GM21619 (cell line): Measurements from ENCODE around the gene FBXW5.

Source experiments
- ATAC-seq: cut with Tn5 transposase; IDR thresholded peaks from one replicate; pipeline ENCODE4 v1.9.1; 2021; ENCODE audit not compliant: unreplicated experiment

The FBXW5 gene

GRCh38 chr9:136944519-136945332 lies at the start of gene FBXW5, which contains the start of gene C8G:
Gene FBXW5 (minus strand): TSS chr9:136944738. CDS start chr9:136944083, 655 bp downstream.
Gene C8G (plus strand): TSS chr9:136945243. CDS start chr9:136945321, 78 bp downstream.
- peak; percentile 59 for ATAC-seq

DNA sequence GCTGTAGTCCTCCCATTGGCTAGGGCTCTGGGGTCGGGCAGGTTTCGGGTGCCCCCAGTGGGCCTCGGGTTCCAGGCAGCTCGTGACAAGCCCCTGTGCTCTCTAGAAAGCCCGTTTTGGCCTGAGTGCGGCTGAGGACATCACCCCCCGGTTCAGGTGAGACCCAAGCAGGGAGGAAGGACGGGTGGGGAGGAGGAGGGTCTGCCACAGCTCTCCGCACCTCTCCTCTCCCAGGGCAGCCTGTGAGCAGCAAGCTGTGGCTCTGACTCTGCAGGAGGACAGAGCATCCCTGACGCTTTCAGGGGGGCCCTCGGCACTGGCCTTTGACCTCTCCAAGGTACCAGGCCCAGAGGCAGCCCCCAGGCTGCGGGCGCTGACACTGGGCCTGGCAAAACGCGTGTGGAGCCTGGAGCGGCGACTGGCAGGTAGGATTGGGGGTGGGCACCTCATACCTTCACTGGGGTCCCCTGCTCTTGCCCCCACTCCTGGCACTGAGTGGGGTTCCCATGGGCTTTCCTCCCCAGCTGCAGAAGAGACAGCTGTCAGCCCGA lies 48.4 kb upstream of the FBXW5 start:
- no peak for ATAC-seq

- ATAC-seq: peak; percentile 77
Observed at GRCh38 chr9:136991993-136992818, 47.7 kb upstream of the FBXW5 start, which contains the start of gene PAXX. Gene PAXX (plus strand): TSS chr9:136992422. CDS start chr9:136992444, 22 bp downstream.

DNA sequence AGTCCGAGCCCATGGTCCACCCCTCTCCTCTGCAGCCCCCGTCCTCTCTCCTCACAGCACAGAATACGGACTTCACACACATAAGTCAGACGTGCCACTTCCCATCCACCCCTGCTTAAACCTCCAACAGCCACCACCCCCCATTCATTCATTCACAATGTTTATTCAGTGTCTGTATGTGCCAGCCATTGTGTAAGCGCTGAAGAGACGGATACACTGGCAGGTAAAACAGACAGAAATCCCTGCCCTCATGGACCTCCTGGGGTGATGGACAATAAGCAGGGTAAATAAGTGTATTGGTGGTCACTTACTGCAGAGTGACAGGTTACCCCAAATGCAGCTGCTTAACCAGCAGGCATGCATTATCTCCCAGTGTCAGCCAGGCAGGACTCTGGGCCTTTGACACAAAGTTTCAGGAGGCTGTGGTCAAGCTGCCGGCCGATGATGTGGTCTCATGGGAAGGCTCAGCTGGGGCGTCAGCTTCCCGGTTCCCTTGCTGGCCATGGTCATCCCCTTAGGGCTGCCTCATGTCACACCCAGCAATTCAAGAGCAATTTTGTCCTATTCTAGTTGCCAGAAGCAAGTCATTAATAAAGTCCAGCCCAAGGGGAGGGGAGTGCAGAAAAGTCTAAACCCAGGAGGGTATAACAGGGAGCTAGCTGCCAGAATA lies 45.8 kb upstream of the FBXW5 start:
- no peak for ATAC-seq

- no peak for ATAC-seq
Observed at GRCh38 chr9:136988872-136989271, 44.3 kb upstream of the FBXW5 start.

DNA sequence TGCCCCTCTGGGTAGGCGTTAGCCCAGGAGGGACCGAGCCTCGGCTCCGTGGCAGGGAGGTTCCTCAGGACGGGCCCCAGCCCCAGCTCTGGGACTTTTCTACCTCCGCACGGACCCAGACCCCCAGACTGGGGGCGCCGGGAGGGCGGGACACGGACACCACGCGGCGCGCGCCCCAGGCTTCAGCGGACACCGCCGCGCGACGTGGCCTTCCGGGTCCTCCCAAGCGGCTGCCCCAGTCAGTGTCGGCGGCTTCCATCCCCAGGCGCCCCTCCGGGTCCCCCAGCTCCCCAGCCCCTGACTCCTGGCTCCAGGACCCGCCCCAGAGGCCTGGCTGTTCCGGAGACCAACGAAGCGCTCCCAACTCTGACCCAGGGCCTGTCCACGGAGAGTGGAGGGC lies 41.3 kb upstream of the FBXW5 start:
- ATAC-seq: no peak

GRCh38 chr9:136985027-136985602 lies 40.6 kb upstream of the FBXW5 start:
- ATAC-seq: no peak

DNA sequence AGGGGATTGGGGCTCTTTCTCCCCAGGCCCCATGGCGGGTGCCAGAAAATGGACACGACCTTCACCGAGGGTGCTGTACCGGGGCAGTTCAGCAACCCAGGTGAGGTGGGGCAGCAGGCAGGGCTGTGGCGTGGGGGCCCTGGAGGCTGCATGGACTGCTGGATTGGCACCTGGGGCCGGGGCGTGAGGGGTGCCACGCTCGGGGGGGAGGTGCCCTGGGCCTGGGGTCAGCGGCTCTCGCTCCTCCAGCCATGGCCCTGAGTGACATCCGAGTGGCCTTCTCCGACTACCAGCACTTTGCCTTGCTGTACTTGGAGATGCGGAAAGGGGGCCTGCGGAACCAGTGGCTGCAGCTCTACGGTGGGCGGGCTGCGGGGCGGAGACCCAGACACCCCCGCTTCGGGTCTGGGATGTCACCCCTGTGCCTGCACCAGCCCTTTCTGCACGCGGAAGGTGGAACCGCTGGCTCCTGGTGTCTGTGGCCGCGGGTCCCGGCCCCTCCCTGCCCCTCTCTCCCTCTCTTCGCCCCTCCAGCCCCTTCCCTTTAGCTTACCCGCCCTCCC lies 40.0 kb upstream of the FBXW5 start:
- no peak for ATAC-seq

DNA sequence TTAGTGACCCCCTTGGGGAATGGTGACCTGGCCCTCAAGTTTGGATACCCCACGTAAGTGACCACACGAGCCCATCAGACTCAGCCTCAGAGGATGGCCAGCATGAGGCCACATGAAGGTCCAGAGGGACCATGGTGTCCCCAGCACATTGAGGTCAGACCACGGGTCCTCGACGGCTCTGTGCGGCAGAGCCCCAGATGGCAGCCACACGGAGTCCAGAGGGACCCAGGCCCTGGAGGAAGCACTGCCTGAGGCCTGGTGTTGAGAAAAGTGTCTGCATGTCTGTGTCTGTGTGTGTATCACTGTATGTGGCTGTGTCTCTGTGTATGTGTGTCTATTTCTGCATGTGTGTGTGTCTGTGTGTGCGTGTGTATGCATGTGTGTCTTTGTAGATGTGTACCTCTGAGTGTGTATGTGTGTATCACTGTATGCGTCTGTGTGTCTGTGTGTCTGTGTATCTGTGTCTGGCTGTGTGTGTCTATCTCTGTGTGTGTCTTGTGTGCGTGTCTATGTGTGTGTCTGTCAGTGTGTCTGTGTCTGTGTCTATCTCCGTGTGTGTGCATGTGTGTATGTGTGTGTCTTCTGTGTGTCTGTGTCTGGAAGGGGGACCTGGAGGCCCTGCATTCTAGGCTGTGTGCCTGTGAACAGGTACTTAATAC lies 39.2 kb upstream of the FBXW5 start:
- ATAC-seq: no peak

GRCh38 chr9:136983167-136983566 lies 38.6 kb upstream of the FBXW5 start:
- no peak for ATAC-seq

GRCh38 chr9:136982232-136983051 lies 37.9 kb upstream of the FBXW5 start, which contains the start of gene LCNL1:
Gene LCNL1 (plus strand): TSS chr9:136982993. CDS start chr9:136983587, 594 bp downstream.
- ATAC-seq: no peak

DNA sequence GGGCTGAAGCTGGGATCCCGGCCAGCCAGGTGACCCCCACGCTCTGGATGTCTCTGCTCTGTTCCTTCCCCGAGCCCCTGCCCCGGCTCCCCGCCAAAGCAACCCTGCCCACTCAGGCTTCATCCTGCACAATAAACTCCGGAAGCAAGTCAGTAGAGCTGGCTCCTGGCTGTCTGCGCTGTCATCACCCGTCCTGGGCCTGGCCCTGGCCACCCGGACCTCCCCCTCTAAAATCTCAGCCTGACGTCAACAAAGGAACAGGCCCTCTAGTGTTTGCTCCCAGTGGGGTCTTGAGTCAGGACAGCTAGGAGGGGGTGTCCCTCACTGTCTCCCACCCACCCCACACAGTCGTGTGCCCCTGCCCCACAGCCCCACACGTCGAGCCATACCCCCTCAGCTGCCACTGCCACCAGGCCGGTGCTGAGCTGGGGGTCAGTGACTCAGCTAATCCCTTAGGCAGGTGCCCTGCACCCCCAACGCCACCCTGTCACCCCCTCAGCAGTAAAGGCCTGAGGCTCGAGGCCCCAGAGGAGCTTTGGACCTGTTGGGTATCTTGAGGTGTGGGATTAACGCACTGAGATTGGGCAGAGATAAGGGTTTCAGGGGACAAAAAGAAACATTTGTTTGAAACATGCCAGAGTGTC lies 37.2 kb upstream of the FBXW5 start:
- ATAC-seq: no peak

DNA sequence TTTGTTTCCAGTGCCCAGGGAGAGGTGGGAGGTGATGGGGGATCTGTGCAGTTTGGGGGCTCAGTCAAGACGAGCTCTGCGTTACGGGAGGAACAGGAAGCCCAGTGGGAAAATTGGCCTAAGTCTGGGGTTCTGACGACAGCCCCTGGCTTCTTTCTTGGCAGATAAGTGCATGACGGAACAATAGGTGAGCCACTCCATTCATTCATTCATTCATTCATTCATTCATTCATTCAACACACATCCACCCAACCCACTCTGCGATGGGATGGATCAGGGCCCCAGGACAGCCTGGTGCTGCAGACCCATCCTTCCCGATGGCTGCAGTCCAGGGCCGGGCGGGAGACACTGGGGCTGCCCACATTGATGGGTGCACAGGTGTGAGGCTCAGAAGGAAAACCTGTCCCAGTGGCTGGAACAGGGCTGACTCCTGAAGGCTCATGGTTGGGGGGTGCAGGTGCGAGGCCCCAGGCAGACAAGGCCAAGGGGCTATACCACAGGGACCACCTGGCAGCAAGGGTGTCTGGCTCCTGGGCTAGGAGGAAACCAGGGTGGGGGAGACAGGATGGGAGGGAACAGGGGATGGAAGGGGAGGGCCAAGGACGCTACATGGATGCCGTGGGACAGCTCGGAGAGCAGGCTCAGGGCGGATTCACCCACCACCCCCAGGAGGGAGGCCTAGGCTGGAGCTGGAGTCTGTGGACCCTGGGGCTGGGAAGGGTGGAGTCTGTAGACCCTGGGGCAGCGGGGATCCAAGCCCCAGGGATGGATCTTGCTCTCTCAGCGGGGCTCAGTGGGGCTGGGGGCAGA lies 36.3 kb upstream of the FBXW5 start:
- ATAC-seq: no peak

DNA sequence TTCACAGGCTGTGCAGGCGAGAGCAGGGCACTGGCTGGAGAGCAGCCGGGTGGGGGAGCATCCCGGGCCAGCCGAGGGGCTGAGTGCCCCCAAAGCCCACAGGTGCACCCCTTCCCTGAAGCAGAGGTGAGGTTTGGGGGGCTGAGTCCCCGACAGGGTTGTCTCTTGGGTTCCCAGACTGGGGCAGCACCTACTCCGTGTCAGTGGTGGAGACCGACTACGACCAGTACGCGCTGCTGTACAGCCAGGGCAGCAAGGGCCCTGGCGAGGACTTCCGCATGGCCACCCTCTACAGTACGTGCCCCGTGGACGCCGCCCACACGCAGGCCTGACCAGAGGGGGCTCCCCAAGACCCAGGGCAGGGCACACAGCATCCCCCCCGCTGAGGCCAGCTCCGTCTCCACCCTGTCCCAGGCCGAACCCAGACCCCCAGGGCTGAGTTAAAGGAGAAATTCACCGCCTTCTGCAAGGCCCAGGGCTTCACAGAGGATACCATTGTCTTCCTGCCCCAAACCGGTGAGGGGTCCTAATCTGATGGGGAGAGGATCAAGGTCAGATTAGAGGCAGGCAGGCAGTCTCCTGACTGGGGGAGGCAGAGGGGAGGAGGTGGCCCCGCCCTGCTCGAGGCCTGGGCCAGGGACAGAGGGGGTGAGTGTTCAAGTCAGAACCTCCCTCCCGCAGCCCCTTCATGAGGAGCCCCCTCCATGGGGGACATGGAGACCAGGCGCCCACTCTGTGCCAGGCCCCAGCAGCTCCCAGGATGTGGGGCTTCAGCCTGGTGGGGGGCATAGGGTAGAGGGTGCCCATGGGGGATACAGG lies 35.4 kb upstream of the FBXW5 start:
- ATAC-seq: no peak

GRCh38 chr9:136978865-136979544 lies 34.5 kb upstream of the FBXW5 start:
- no peak for ATAC-seq
